Iris pigment epithelial cell (primary cell): ENCODE results near the gene FOXP4.

Experiments
- DNase-seq: peaks from one replicate; pipeline ENCODE4 v3.0.0-alpha.2; 2011; ENCODE audit warnings: low read depth

Gene FOXP4

DNA sequence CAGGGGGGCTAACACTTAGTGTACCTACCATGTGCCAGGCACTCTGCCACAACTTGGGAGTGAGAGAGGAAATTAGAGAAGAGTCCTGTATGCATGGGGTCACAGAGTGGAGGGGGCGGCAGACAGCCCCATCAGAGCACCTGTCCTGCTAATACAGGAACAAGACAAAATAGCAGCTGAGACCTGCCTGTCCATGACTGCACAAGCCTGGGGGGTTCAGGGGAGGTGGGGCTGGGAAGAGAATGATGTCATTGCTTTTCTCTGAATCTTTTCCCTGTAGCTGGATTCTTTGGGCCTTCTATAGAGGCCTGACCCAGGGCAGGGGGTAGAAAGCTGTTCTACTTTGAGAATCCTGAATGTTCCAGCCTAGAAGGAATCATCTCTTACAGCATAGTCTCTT lies 37.4 kb downstream of the FOXP4 start:
- no peak for DNase-seq

DNA sequence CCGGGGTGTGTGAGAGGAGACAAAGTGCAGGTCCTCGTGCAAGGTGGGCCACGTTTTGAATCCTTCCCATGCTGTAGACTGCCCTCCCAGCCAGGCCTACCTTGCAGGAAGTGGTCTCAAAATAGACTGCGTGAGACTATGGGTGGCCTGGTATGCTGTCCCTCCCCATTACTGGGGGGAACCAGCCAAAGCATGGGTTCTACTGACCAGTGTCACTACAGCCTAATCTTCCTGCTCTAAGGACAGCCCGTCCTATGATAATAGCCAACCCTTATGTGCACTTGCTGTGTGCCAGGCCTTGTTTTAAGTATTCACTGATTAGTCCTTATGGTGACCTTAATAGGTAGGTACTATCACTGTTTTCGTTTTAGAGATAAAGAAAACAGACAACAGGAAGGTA lies 38.0 kb downstream of the FOXP4 start:
- no peak for DNase-seq

DNA sequence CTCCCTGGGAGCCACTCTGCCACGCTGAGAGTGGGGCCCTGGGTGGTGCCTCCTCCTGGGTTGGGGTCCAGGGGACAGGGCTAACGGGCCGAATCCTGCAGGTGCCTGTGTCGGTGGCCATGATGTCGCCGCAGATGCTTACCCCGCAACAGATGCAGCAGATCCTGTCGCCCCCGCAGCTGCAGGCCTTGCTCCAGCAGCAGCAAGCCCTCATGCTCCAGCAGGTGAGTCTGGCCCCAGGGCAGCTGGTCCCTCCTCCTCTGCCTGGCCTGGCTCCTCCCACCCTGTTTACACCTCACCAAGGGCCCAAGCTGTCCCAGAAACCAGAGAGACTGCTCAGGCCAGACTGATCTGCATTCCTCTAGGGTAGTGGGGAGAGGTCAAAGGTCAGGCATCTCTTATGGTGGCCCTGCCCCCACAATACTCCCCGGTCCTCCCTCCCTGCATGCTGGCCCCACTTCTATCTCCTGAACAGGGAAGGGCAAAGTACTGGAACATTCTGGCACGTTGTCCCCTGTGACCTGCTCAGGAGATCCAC lies 38.6 kb downstream of the FOXP4 start:
- no peak for DNase-seq

DNA sequence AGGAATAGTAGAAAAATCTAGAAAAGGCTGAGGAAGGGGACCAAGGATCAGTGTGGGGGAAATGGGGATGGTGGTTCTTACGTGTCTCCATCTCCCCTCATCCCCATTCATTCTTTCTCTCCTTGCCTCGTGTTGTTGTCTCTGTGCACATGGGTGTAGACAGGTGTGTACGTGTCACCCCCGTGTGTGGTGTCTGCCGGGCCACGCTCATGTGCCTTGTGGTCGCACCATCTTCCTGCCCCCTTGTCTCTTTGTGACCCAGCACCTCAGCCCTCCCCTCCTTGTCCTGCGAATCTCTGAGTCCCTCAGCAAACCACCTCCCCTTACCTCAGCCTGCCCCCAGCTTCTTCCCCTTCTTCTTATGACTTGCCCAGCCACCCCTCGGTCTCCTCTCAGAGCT lies 39.4 kb downstream of the FOXP4 start:
- no peak for DNase-seq

DNA sequence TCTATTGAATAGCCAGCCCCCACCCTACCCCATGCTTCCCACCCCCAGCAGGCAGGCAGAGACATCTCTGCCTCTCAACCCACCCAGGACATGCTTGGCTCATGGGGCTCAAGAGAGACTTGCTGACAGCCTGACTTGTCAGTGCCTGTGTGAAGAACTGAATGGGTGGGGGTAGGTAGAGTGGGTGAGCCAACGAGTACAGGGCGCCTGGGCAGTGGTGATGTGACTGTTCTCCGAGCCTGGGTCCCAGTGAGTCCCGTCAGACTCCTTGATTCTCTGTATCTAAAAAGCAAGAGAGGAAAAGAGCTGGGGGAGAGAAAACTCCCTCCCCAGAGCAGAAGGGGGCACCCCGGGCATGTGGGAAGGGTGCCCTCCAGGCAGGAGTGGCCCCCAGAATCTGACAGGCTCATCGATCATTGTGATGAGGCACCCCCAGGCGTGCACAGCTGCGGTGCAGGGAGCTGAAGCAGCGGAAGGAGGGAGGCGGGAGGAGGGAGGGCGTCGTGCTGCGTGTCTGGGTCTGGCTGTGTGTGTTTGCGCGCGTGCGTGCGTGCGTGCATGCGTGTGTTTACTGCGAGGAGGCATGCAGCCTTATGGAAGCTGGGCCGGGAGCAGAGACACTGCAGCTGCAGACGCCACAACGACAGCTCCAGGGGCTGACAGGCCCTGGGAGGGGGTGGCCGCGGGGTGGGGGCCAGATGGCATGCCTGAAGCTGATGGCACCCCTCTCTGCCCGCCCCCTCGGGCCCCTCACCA lies 40.2 kb downstream of the FOXP4 start:
- no peak for DNase-seq

DNA sequence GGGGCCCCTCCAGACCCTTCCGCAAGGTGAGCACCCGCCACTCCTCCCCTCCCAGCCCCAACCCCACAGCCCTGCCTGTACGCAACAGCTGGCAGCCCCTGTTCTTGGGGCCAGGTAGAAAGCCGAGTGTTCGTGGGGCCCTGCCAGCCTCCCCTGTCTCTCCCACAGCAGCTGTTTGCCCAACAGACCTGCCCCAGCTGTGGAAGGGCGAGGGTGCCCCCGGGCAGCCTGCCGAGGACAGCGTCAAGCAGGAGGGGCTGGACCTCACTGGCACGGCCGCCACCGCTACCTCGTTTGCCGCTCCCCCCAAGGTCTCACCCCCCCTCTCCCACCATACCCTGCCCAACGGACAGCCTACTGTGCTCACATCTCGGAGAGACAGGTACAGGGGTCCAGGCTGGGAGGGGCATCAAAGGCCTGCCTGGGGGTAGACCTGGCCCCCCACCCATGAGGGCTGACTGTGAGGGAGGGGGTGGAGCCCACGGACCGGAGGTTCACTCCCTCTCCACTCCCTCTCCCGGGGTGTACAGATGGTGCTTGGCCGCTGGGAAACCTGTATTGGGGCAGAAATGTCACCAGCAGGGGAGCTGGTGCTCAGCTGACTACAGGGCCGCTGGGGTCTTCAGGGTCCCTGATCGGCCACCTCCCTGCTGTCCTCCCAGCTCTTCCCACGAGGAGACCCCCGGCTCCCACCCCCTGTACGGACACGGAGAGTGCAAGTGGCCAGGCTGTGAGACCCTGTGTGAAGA lies 41.1 kb downstream of the FOXP4 start:
- no peak for DNase-seq

DNA sequence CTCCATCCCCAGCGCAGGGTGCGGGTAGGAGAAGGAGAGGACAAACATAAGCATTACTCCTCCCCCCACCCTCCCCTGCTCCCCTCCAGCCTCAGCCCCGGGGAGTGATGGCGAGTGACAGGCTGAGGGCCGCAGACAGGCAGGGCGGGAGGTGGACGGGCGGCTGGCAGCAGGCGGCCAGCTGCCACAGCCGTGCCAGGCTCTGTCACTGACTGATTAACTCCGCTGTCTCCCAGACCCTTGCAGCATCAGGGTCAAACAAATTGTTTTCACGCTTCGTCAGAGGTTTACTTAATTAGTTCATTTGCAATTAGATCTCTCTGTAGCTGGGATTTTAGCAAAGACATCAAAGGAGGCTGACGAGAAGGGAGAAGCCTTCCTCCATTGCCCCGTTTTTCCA lies 41.9 kb downstream of the FOXP4 start:
- DNase-seq = no peak

DNA sequence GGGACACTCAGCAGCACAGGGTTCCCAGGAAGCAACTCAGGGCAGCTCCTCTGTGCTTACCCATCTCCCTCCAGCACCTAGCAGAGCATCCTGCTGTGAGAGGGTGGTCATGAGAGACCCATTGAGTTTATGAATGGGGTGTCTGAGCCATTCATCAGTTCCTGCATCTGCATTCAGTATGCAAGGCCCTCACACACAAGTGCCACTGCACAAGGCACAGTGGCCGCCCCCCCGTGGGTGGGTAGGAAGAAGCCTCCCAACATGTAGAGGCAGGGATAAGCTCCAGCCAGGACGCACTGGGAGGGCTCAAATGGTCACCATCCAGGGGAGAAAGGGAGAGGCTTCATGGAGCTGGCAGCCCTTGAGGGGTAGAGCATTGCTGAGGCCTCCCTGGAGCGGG lies 43.0 kb downstream of the FOXP4 start:
- no peak for DNase-seq

DNA sequence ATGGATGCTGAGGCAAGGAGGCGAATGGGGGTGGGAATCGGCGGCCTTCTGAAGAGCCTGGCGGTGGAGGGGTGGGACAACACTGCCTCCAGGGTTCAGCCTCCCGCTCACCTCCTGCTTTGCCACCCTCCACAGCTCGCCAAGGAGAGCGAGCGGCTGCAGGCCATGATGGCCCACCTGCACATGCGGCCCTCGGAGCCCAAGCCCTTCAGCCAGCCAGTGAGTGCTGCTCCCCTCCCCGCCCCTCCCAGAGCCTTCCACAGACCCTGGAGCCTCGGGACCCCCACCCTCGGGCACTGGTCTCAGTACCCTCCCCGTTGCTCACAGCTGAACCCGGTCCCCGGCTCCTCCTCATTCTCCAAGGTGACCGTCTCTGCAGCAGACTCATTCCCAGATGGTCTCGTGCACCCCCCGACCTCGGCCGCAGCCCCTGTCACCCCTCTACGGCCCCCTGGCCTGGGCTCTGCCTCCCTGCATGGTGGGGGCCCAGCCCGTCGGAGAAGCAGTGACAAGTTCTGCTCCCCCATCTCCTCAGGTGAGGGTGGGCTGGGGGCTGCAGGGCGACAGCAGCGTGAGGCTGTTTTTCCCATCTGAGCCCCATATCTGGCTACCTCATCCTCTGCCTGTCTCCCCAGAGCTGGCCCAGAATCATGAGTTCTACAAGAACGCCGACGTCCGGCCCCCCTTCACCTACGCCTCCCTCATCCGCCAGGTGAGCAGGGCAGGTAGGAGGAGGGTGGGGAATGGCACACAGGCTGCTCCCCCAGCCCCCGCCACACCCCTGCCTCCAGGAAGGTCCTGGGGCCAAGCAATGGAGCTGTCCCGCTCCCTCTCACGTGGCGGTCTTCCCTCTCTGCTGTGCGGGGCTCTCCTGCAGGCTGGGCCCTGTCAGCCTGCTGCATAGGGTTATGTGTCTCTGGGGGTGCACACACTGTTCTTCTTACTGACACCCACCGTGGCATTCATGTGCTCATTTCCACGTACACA lies 43.7 kb downstream of the FOXP4 start:
- no peak for DNase-seq

DNA sequence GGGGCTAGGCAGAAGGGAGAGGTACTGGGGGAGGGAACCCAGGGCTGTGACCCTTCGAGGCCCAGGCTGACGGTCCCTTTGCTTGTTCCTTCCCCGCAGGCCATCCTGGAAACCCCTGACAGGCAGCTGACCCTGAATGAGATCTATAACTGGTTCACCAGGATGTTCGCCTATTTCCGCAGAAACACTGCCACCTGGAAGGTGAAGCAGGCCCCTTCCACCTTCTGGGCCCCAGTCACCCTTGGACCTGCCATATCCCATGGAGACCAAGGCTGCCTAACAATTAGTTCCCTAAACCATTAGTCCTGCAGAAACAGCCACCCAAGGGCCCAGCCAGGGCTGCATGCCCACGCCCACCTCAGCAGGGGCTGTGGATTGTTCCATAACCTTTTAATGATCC lies 44.9 kb downstream of the FOXP4 start:
- no peak for DNase-seq

DNA sequence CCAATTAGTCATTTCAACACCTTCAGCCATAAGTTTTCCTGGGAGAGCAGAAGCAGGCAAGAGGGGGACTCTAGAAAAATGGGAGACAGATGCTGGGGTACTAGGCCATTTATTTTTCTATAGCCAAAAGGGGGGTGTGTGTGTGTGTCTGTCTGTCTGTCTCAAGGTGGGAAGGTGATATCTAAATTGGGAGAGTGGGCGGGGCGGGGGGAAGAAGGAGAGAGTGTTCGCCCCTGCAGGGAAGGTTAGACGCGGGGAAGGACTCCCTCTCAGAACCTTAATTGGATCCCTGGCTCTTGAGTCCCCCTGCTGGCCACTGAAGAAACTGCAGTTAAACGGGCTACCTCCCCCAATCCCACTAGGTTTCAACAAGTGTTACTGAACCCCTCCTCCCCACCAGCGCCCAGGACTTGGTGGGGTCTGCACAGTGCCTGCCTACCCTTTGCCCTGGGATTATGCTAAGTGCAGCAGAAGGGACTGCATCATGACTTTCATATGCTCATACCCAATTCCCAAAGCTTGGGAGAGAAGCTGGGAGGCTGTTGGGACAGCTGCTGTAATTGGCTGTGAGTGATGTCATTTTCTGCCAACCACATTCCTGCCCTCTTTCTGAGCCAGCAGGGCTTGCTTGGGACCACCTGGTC lies 45.8 kb downstream of the FOXP4 start:
- DNase-seq = peak; percentile 47

DNA sequence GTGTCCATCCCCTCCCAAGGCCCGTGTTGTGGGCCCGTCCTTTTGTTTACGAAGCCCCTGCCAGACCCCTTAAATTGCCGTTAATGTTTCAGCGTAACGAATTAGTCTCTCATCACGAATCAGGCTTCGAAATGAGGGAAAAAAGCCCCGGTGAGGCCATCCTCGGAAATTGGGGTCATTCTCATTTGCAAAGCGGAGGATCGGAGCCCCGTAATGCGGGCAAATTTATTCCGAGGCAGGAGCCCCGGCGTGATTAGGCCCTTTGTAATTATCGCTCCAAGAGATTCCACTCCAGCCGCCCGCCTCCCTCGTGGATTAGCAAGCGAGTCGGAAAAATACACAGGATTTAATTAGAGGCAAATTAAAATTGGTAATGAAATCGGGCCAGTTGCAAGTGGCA lies 47.2 kb downstream of the FOXP4 start:
- DNase-seq = no peak

DNA sequence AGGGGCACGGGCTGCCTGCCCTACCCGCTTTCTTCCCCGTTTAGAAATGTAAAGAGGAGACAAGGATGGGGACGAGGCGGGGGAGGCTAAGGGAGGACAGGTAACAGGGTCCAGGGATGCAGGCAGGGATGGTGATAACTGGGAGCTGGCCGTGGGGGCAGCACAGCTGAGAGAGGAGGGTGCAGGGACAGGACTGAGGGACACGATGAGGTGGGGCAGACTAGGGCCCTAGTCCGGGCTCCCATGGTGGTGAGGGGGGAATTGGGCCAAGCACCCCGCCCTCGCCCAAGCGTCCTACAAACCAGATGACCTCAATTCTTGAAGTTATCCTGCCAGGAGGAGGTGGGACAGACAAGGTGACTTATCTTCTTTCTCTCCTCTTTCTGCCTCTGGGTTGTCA lies 47.7 kb downstream of the FOXP4 start:
- DNase-seq = no peak

DNA sequence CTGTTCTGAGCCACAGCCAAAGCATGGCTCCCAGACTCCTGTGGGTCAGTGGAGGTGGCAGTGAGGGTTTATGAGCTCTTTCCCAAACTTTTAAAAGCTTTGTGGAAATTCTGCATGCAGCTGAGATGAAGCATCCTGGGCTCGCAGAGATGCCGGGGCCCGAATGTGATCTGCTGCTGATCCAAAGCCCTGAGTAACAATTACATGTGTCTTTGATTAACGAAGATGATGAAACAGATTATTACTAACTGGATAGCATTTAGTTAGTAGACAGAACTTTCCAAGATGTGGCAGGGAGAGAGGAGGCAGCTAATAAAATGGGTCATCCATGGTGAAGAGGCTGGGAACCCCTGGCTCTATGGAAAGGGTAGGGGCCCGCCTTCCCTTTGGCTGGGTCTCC lies 48.1 kb downstream of the FOXP4 start:
- DNase-seq = no peak

DNA sequence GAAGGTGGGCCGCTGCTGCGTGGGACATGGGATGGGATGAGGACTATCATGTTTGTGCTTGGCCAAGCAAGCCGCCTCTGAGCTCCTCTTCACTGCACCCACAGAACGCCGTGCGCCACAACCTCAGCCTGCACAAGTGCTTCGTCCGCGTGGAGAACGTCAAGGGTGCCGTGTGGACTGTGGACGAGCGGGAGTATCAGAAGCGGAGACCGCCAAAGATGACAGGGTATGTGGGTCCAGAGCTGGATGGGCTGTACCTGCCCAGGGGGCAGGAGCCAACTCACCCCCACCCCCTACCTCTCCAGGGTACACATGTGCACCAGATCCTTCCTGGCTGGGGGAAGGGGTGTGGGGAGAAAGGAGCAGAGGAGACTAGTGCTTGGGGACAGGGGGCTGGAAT lies 48.6 kb downstream of the FOXP4 start:
- DNase-seq = no peak

DNA sequence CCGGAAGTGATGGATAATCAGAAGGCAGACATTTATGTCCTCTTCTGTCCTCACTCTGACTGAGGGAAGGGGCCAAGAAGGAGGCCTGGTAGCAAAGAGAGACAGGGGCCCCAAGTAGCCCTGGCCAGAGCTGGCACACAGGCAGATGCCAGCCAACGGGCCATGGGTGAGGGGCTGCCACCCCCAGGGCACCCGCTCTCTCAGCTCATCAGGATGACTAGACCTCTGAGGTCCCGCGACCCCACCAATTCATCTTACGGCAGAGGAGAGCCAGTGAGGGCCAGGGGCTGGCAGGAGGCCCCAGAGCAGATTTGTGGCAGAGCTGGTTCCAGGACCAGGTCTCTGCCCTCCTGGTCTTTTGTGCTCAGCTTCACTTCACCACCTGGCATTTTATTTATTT lies 49.0 kb downstream of the FOXP4 start:
- no peak for DNase-seq

DNA sequence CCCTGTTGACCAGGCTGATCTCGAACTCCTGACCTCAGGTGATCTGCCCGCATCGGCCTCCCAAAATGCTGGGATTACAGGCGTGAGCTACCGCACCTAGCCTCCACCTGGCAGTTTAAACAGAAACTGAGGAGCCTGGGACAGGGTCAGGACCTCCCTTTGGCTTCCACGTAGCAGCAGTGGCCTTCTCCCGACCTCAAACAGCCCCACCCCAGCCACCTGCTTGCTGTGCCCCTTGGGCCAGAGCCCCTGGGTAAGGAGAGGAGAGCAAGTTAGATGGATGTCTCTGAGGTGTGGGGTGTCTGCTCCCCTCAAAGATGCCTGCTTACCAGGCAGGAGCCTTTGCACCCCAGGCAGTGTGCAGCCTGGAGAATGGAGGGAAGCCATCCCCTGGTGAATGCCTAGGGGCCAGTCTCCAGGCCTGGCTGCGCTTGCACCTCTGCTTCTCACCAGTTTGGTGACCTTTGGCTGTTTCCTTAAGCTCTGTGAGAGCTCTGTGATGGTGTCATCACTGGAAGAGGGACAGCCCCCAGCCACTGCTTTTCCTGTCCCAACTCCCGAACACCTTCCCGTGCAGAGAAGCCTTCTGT lies 50.0 kb downstream of the FOXP4 start:
- DNase-seq = no peak

DNA sequence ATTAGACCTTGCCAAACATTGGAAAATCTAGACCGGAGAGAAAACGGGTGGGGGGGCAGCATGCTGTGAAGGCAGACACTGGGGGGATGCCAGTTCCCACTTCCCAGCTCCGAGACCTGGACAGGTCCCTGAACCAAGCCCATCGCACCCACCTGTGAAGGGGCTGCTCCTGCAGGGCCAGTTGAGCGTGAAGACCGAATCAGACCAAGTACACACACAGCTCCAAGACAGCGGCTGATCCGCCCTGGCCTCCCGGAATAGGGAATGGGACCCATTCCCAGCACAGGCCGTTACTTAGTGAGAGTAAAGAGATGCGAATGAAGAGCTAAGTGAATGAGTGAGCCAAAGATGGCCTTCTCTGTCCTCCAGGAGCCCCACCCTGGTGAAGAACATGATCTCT lies 50.6 kb downstream of the FOXP4 start:
- no peak for DNase-seq

DNA sequence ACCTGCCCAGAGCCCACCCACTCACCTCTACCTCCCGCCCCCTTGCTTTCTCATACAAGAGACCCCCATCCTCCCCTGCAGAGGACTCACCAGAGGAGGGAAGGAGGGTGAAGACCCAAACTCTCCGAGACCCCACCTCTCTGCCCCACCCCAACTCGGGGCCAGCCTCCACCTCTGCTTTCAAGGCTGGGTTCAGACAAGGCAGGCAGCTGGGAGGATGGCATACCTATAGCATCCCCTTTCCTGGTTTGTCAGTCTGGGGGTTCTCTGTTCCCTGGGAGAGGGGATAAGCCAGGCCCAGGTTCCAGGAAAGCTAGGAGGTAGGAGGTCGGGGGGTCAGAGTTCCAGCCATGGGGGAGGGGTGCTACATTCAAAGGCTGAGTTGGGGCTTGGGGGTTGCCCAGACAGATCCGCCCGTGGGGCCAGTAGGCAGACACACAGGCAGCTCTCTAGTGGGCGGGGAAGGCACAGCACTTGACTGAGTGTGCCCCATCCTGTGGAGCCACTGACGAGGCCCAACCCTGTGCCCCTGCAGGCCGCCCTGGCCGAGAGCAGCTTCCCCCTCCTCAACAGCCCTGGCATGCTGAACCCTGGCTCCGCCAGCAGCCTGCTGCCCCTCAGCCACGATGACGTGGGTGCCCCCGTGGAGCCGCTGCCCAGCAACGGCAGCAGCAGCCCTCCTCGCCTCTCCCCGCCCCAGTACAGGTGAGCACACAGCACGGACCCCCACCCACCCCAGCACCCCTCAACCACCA lies 51.2 kb downstream of the FOXP4 start:
- no peak for DNase-seq

DNA sequence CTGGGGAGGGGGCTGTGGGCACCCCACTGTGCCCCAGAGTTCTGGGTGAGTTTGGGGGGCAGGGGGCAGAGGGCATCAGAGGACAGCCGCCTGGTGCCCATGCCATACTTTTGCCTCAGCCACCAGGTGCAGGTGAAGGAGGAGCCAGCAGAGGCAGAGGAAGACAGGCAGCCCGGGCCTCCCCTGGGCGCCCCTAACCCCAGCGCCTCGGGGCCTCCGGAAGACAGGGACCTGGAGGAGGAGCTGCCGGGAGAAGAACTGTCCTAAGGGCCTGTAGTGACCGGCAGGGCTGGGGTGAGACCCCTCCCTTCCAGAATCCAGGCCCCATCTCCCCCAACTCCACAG lies 52.5 kb downstream of the FOXP4 start:
- DNase-seq = no peak
